ENCODE results near the gene ARHGAP1. TPM values are rescaled to one million over a fixed set of nuclear protein-coding genes. Genes with fewer than 3 reads are reported as not detected.
"Not testable (repeated sequence)": the region's sequence is repeated elsewhere in the genome, so short reads cannot be mapped to it uniquely, and the experiment has no call there.

The ARHGAP1 gene
- total RNA-seq, 1 experiment from 2014 or later: 64.2 TPM

DNA sequence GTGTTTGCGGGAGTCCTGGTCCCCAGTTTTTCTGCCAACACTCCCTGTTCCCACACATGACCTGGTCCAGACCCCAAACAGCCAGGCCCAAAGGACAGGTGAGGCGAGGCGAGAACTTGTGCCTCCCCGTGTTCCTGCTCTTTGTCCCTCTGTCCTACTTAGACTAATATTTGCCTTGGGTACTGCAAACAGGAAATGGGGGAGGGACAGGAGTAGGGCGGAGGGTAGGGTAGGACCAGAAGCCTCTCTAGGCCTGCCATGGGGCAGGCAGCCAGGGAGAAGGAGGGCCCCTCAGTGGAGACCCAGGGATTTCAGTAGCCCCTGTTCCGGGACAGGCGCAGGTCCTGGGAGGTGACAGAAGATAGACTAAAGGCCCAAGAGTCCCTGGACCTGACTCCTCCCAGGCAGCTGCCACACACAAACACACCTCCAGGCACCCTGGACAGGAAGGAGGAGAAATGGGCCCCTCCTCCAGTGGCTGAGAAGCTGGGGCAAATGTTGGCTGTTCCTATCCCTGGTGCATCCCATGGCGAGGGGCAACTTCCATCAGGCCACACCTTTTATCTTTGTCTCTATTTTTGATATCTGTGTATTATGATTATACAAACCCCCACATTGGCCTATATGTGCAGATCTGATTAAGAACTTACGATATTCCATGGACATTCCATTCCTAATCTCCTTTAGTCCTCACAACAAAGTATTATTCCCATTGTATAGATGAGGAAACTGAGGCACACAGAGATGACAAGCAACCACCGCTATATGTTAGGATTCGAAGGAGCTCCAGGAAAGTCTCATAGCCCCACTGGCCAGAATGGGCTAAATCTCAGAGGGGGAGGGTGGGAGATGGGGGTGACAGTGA is 18.0 kb upstream of the ARHGAP1 start:
- CTCF ChIA-PET: no interaction called here
- peak overlapping the region; percentile 40 for H3K4me2 ChIP-seq

GRCh38 chr11:46717825-46718154 is 17.4 kb upstream of the ARHGAP1 start:
- H3K9me3 ChIP-seq (ENCODE audit: insufficient read depth, low read depth); H3K36me3 ChIP-seq (ENCODE audit: low read depth); BruUV-seq (replicated peaks); H3K27ac ChIP-seq; H3K4me3 ChIP-seq; CTCF ChIA-PET; H3F3A ChIP-seq (ENCODE audit: insufficient read depth, low read depth); H3K9me2 ChIP-seq (ENCODE audit: insufficient read depth); H3K79me2 ChIP-seq (ENCODE audit: low read depth); H4K20me1 ChIP-seq (ENCODE audit: insufficient read depth); H3K27me3 ChIP-seq (ENCODE audit: insufficient read depth, low read depth); DNase-seq: not testable (repeated sequence)
- POLR2A ChIA-PET (ENCODE audit: unreplicated experiment): interaction anchor here (0.6 kb wide), 2 partner anchors 17 to 36 kb away, joined by 3 to 6 read pairs; partner anchors contain the start of genes ARHGAP1 and ZNF408
- H3K4me1 ChIP-seq (replicated peaks; ENCODE audit: insufficient read depth): peaks cover 28% of the 10 kb centered on the region
- intact Hi-C loops (cut with micrococcal nuclease; ENCODE audit: unreplicated experiment): loop anchor here (5.0 kb wide), 1 partner anchor 595 kb away; the partner anchor contains the start of gene PHF21A
- 0 out of 2 replicates have a peak overlapping the region, but pooled peaks have one; percentile 56 for H2AFZ ChIP-seq
- peak overlapping the region; percentile 40 for H3K4me2 ChIP-seq

More for the DNA sequence above, 18.0 kb upstream of the ARHGAP1 start:
- no TSS peak for BruUV-seq (replicated peaks)
- intact Hi-C loops (cut with micrococcal nuclease; ENCODE audit: unreplicated experiment): loop anchor here (5.0 kb wide), 1 partner anchor 596 kb away; the partner anchor contains the start of gene PHF21A
- H3K27ac ChIP-seq: no peak overlapping the region
- no peaks in the 10 kb centered on the region for H3K9me3 ChIP-seq (ENCODE audit: insufficient read depth, low read depth)
- H2AFZ ChIP-seq: peak overlapping the region; percentile 56; the same call in 1 of the 2 replicates
- no peaks in the 10 kb centered on the region for H3K79me2 ChIP-seq (ENCODE audit: low read depth)
- no peaks in the 10 kb centered on the region for H3K9me2 ChIP-seq (ENCODE audit: insufficient read depth)
- no peak overlapping the region for H3K4me3 ChIP-seq
- H4K20me1 ChIP-seq (ENCODE audit: insufficient read depth): no peaks in the 10 kb centered on the region
- H3K27me3 ChIP-seq (ENCODE audit: insufficient read depth, low read depth): no peaks in the 10 kb centered on the region
- peaks cover 28% of the 10 kb centered on the region for H3K4me1 ChIP-seq (replicated peaks; ENCODE audit: insufficient read depth)
- POLR2A ChIA-PET (ENCODE audit: unreplicated experiment): interaction anchor here (0.6 kb wide), 1 partner anchor 35 kb away, joined by 6 read pairs; no protein-coding TSS in a partner anchor
- no peaks in the 10 kb centered on the region for H3F3A ChIP-seq (ENCODE audit: insufficient read depth, low read depth)
- TF ChIP-seq CTCF (conservative IDR thresholded peaks at IDR 0.05): no peak
- no peak for TF ChIP-seq EZH2 (IDR thresholded peaks at IDR 0.05; ENCODE audit: low read depth)
- no peaks in the 10 kb centered on the region for H3K36me3 ChIP-seq (ENCODE audit: low read depth)
- DNase-seq: no peak

DNA sequence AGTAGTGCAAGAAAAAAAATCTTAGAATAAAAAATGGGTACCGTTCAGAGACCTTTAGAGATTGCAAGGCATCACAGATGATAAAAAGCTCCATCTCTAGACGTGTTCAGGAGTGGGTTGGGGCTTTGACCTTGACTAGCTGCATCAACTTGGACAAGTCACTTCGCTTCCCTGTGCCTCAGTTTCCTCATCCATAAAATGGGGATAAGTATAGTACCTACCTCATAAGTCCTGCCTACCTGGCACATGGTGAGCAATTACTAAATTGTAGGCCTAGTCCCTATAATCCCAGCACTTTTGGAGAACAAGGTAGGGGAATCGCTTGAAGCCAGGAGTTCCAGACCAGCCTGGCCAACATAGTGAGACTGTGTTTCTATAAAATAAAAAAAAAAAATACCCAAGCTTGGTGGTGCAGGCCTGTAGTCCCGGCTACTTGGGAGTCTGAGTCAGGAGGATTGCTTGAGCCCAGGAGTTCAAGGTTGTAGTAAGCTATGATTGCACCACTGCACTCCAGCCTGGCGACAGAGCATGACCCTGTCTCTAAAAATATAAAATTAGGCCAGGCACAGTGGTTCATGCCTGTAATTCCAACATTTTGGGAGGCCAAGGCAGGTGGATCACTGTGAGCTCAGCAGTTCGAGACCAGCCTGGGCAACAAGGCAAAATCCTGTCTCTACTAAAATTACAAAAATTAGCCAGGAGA is 12.6 kb upstream of the ARHGAP1 start:
- Histone ChIP-seq H3K4me1 (replicated peaks; ENCODE audit: insufficient read depth) (peaks cover 21% of the 10 kb centered on the region), H3K27me3 (ENCODE audit: insufficient read depth, low read depth) (no peaks in the 10 kb centered on the region), H3F3A (ENCODE audit: insufficient read depth, low read depth) (peaks cover 8% of the 10 kb centered on the region; the same call in 1 of the 2 replicates), H4K20me1 (ENCODE audit: insufficient read depth) (no peaks in the 10 kb centered on the region), H2AFZ (no peak overlapping the region), H3K27ac (no peak overlapping the region), H3K9me3 (ENCODE audit: insufficient read depth, low read depth) (no peaks in the 10 kb centered on the region), H3K9me2 (ENCODE audit: insufficient read depth) (no peaks in the 10 kb centered on the region), H3K4me3 (no peak overlapping the region), H3K4me2 (no peak overlapping the region), H3K36me3 (ENCODE audit: low read depth) (no peaks in the 10 kb centered on the region), H3K79me2 (ENCODE audit: low read depth) (no peaks in the 10 kb centered on the region)
- ChIA-PET POLR2A (ENCODE audit: unreplicated experiment) (interaction anchor here (0.7 kb wide), 1 partner anchor 157 kb away, joined by 6 read pairs; no protein-coding TSS in a partner anchor), CTCF (no interaction called here)
- TF ChIP-seq EZH2 (IDR thresholded peaks at IDR 0.05; ENCODE audit: low read depth): no peak
- TF ChIP-seq CTCF (conservative IDR thresholded peaks at IDR 0.05): no peak
- no TSS peak for BruUV-seq (replicated peaks)
- intact Hi-C loops (cut with micrococcal nuclease; ENCODE audit: unreplicated experiment): no loop called here
- no peak for DNase-seq
